ENCODE results near the gene SNX5.
"Not testable (repeated sequence)": the region's sequence is repeated elsewhere in the genome, so short reads cannot be mapped to it uniquely, and the experiment has no call there.

Gene SNX5

GRCh38 chr20:17960400-17960885 lies 8.2 kb downstream of the SNX5 start:
- not testable (repeated sequence) for DNase-seq (ENCODE audit: low spot score)

GRCh38 chr20:17959257-17959627 lies 9.4 kb downstream of the SNX5 start:
- DNase-seq (ENCODE audit: low spot score): no peak

GRCh38 chr20:17958373-17959256 lies 10.0 kb downstream of the SNX5 start:
- DNase-seq (ENCODE audit: low spot score): no peak

- no peak for DNase-seq (ENCODE audit: low spot score)
Observed at GRCh38 chr20:17957505-17958363, 10.9 kb downstream of the SNX5 start.

- no peak for DNase-seq (ENCODE audit: low spot score)
Observed at GRCh38 chr20:17956099-17956685, 12.4 kb downstream of the SNX5 start.

- no peak for DNase-seq (ENCODE audit: low spot score)
Observed at GRCh38 chr20:17955302-17955701, 13.3 kb downstream of the SNX5 start.

GRCh38 chr20:17953935-17954334 lies 14.7 kb downstream of the SNX5 start:
- no peak for DNase-seq (ENCODE audit: low spot score)

- no peak for DNase-seq (ENCODE audit: low spot score)
Observed at GRCh38 chr20:17952692-17953684, 15.6 kb downstream of the SNX5 start.

GRCh38 chr20:17951323-17951722 lies 17.3 kb downstream of the SNX5 start:
- no peak for DNase-seq (ENCODE audit: low spot score)

GRCh38 chr20:17950670-17951069 lies 17.9 kb downstream of the SNX5 start:
- no peak for DNase-seq (ENCODE audit: low spot score)

- no peak for DNase-seq (ENCODE audit: low spot score)
Observed at GRCh38 chr20:17949899-17950298, 18.7 kb downstream of the SNX5 start.

GRCh38 chr20:17948442-17948841 lies 20.2 kb downstream of the SNX5 start:
- DNase-seq (ENCODE audit: low spot score): no peak

GRCh38 chr20:17947474-17947815 lies 21.1 kb downstream of the SNX5 start:
- no peak for DNase-seq (ENCODE audit: low spot score)

GRCh38 chr20:17946572-17947473 lies 21.8 kb downstream of the SNX5 start:
- no peak for DNase-seq (ENCODE audit: low spot score)

- no peak for DNase-seq (ENCODE audit: low spot score)
Observed at GRCh38 chr20:17946040-17946439, 22.6 kb downstream of the SNX5 start.

GRCh38 chr20:17944854-17945474 lies 23.6 kb downstream of the SNX5 start:
- no peak for DNase-seq (ENCODE audit: low spot score)

GRCh38 chr20:17943343-17943742 lies 25.3 kb downstream of the SNX5 start:
- DNase-seq (ENCODE audit: low spot score): no peak

- DNase-seq (ENCODE audit: low spot score): no peak
Observed at GRCh38 chr20:17941826-17942196, 26.8 kb downstream of the SNX5 start.

- no peak for DNase-seq (ENCODE audit: low spot score)
Observed at GRCh38 chr20:17941087-17941825, 27.3 kb downstream of the SNX5 start.

Measured in GM03348 (cell line).